Fibroblast of mammary gland (primary cell): ENCODE results near the gene AHRR.

Experiments used
- DNase-seq: peaks from one replicate; pipeline ENCODE4 v3.0.0-alpha.2; 2010; ENCODE audit warnings: low read depth
- H3K4me3 ChIP-seq: 2 replicates; pipeline ENCODE4 v1.5.1; 2011; ENCODE audit warnings: low read depth, mild to moderate bottlenecking, low read length, moderate library complexity; ENCODE audit not compliant: control insufficient read depth
- CTCF ChIP-seq: conservative IDR thresholded peaks from 2 replicates; pipeline ENCODE4 v1.5.1; 2011; ENCODE audit warnings: low read depth, low read length, inconsistent platforms; ENCODE audit not compliant: control insufficient read depth, insufficient read depth

Gene AHRR

GRCh38 chr5:417301-418161 is 96.0 kb downstream of the AHRR start:
- no peak overlapping the region for H3K4me3 ChIP-seq
- no peak for DNase-seq
- TF ChIP-seq CTCF, result no peak

- no peak for TF ChIP-seq CTCF
- no peak for DNase-seq
- H3K4me3 ChIP-seq, result no peak overlapping the region
These were observed 96.9 kb downstream of the AHRR start for GRCh38 chr5:418162-419121.

GRCh38 chr5:419970-420369 is 98.5 kb downstream of the AHRR start:
- H3K4me3 ChIP-seq, result no peak overlapping the region
- no peak for DNase-seq
- TF ChIP-seq CTCF, result no peak

- TF ChIP-seq CTCF, result no peak
- no peak overlapping the region for H3K4me3 ChIP-seq
- DNase-seq, result no peak
These were observed 99.2 kb downstream of the AHRR start for GRCh38 chr5:420632-421286.

GRCh38 chr5:421287-421880 is 99.9 kb downstream of the AHRR start:
- TF ChIP-seq CTCF, result no peak
- DNase-seq, result no peak
- H3K4me3 ChIP-seq, result no peak overlapping the region

GRCh38 chr5:421901-422300 is 100.4 kb downstream of the AHRR start:
- no peak for DNase-seq
- no peak for TF ChIP-seq CTCF
- H3K4me3 ChIP-seq, result no peak overlapping the region
